LNCaP clone FGC (cell line): ENCODE results near the gene PLEKHG1.

Source experiments
- DNase-seq: peaks from one replicate; pipeline ENCODE4 v3.0.0-alpha.2; 2011; ENCODE audit warnings: low read depth
- H3K4me3 ChIP-seq: 2 replicates; pipeline ENCODE4 v1.5.1; 2011; ENCODE audit warnings: mild to moderate bottlenecking, low read depth, low read length, control low read depth
- TF ChIP-seq, protein P1 (sequence below): IDR thresholded peaks from 2 replicates; pipeline ENCODE4 v1.5.1; 2012; ENCODE audit warnings: mild to moderate bottlenecking; ENCODE audit not compliant: control insufficient read depth, insufficient read depth; ENCODE audit errors: extremely low read depth

PLEKHG1 gene

GRCh38 chr6:150606168-150606591 is 6.5 kb downstream of the PLEKHG1 start:
- TF ChIP-seq, protein P1, sequence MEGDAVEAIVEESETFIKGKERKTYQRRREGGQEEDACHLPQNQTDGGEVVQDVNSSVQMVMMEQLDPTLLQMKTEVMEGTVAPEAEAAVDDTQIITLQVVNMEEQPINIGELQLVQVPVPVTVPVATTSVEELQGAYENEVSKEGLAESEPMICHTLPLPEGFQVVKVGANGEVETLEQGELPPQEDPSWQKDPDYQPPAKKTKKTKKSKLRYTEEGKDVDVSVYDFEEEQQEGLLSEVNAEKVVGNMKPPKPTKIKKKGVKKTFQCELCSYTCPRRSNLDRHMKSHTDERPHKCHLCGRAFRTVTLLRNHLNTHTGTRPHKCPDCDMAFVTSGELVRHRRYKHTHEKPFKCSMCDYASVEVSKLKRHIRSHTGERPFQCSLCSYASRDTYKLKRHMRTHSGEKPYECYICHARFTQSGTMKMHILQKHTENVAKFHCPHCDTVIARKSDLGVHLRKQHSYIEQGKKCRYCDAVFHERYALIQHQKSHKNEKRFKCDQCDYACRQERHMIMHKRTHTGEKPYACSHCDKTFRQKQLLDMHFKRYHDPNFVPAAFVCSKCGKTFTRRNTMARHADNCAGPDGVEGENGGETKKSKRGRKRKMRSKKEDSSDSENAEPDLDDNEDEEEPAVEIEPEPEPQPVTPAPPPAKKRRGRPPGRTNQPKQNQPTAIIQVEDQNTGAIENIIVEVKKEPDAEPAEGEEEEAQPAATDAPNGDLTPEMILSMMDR, result no peak
- no peak for DNase-seq
- H3K4me3 ChIP-seq, result no peak overlapping the region

DNA sequence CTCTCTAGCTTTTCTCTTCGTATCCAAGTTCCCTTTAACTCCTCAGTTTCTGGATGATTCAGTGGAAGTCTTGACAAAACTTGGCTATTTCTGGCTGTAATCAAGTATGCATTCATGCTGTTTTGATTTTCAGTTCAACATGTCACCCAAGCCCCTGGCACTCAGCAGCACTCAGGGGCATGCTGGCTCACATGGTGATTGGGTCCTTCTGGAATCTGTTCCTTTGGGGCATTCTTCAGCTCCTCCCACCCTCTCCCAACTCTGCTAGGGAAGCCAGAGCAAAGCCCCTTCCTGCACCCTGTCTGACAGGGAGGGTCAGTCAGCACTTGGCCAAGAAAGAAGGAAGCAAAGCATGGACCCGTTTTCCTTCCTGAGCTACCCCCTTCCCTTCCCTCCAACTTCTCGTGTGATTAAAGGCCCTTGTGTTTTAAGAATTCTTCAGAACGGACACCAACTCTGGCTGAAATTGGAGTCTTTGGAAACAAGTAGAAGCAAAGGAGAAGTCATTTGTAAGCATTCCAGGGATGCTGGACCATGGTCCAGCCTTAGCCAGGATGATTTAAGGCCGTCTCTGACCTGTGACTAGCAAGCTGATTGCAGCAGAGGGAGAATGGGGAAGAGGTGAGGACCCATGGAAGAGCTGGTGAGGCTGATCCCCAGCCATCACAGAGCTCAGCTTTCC is 7.1 kb downstream of the PLEKHG1 start:
- no peak overlapping the region for H3K4me3 ChIP-seq
- TF ChIP-seq, protein P1, result no peak
- no peak for DNase-seq

DNA sequence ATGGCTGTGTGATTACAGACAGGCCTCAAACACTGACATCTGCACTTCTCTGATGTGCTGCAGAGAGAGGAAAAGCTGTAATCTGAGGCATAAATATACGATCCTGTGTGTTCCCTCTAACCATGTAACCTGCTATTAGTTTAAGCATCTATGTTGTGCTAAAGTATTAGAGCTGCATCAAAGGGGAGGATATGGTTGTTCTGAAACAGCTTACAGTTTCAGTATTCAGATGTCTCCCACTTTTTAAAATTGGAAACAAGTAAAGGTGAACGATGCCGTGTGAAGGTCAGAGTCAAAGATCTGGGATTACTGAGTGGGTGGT is 7.6 kb downstream of the PLEKHG1 start:
- H3K4me3 ChIP-seq, result no peak overlapping the region
- no peak for DNase-seq
- TF ChIP-seq, protein P1, result no peak

DNA sequence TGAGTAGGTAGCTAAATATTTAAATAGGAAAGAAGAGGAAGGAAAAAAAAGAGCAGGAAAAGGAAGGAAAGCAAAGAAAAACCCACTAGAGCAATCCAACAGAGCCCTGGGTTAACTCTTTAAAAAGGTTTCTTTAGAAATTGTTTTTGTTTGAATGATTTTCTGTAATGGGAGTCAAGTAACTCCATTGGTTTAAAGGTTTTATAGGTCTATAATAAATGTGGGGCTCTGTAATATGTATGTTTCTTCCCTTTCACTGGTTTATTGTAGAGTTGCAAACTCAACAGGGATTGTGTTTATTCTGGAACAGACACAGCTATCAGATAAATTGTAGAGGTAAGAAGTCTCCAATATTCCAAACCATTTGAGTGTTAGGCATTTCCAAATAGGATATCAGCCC is 10.9 kb downstream of the PLEKHG1 start:
- DNase-seq, result no peak
- no peak overlapping the region for H3K4me3 ChIP-seq
- TF ChIP-seq, protein P1, result no peak

- TF ChIP-seq, protein P1, result no peak
- no peak for DNase-seq
Measured at GRCh38 chr6:150613269-150613668, 13.6 kb downstream of the PLEKHG1 start.

DNA sequence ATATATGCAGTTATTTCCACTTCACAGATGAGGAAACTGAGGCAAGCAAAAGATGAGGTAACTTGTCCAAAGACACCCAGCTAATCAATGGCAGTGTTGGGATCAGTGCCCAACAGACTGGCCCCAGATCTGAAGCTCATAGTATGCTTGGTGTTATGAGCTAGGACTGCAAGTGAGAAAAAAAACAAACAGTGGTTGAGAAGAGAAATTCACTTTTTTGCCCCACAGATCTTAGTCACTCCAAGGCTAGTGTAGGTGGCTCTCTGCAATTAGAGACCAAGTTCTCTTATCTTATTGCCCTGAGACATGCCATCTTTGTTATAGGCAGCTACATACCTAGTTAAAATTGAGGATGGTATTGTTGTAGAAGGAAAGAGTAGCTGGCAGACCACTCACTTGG is 16.3 kb downstream of the PLEKHG1 start:
- TF ChIP-seq, protein P1, result no peak
- H3K4me3 ChIP-seq, result no peak overlapping the region
- DNase-seq, result no peak

More at GRCh38 chr6:150613269-150613668, 13.6 kb downstream of the PLEKHG1 start:
- no peak overlapping the region for H3K4me3 ChIP-seq

GRCh38 chr6:150616586-150616985 is 16.9 kb downstream of the PLEKHG1 start:
- H3K4me3 ChIP-seq, result no peak overlapping the region
- DNase-seq, result no peak

More at GRCh38 chr6:150616586-150616985, 16.9 kb downstream of the PLEKHG1 start:
- TF ChIP-seq, protein P1, result no peak
